ENCODE results near the gene UBA52. TPM values are rescaled to one million over a fixed set of nuclear protein-coding genes. Genes with fewer than 3 reads are reported as not detected.

UBA52 gene
- polyA plus RNA-seq, 1 donor from 2014 or later: 765 TPM

- no peaks in the 10 kb centered on the region for H3K36me3 ChIP-seq (ENCODE audit: insufficient read depth, low read length)
- H3F3A ChIP-seq (ENCODE audit: insufficient read depth, low read length, poor library complexity, severe bottlenecking): no peaks in the 10 kb centered on the region
- H3K27me3 ChIP-seq (ENCODE audit: insufficient read depth, low read depth, low read length): peaks cover 60% of the 10 kb centered on the region
- no peaks in the 10 kb centered on the region for H3K79me2 ChIP-seq (replicated peaks; ENCODE audit: insufficient read depth, low read length)
- no peaks in the 10 kb centered on the region for H4K20me1 ChIP-seq (ENCODE audit: insufficient read depth)
- H3K9ac ChIP-seq (ENCODE audit: low read length): peak overlapping the region; percentile 93
- H3K9me3 ChIP-seq (ENCODE audit: low read length): no peaks in the 10 kb centered on the region
- TF ChIP-seq MXI1 (conservative IDR thresholded peaks at IDR 0.05; ENCODE audit: poor library complexity, severe bottlenecking) (no peak), POLR2AphosphoS5 (IDR thresholded peaks at IDR 0.05) (peak; percentile 49)
- H3K4me2 ChIP-seq (ENCODE audit: low read length): peak overlapping the region; percentile 97
- no peak overlapping the region for H2AFZ ChIP-seq (ENCODE audit: low read depth, low read length)
- H3K4me3 ChIP-seq (ENCODE audit: low read length): peak overlapping the region; percentile 86
- no peak overlapping the region for H3K27ac ChIP-seq (ENCODE audit: low read length)
- no peaks in the 10 kb centered on the region for H3K9me2 ChIP-seq (ENCODE audit: insufficient read depth, low read length)
Observed at GRCh38 chr19:18611327-18612050, 39.8 kb downstream of the UBA52 start.

DNA sequence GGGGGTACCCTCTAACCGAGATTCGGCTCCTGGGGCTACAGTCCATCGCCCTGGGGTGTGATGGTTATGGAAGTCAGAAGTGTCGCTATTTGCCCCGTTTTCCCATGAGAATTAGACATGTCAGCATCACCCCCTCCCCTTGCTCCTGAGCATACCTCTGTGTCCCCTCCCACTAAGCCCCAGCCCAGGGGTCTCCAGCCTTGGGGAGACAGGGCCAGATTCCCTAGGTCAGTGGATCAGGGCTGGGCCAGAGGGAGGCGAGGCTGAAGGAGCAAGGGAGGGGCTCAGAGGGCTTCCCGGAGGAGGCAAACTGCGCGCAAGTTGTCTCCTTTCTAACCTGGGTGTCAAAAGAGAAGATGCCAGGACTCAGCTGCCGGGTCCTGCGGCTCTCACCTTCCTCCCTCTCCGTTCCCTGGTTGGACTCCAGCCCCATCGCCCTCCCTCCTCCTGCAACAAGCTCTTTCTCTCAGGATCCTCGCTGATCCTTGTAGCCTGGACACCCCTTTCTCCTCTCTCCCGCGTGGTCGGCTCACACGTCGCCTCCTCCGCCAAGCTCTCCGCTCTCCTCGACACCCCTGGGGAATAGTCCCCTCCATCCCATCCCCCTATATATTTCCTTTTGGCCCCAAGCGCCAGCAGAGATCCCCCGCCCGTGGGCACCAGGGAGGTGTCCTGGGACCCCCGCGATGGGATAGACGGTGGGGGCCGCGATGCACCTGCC, 40.6 kb downstream of the UBA52 start:
- no peaks in the 10 kb centered on the region for H3K36me3 ChIP-seq (ENCODE audit: insufficient read depth, low read length)
- no peaks in the 10 kb centered on the region for H3K79me2 ChIP-seq (replicated peaks; ENCODE audit: insufficient read depth, low read length)
- no peaks in the 10 kb centered on the region for H4K20me1 ChIP-seq (ENCODE audit: insufficient read depth)
- H3K4me2 ChIP-seq (ENCODE audit: low read length): peak overlapping the region; percentile 97
- H3K27me3 ChIP-seq (ENCODE audit: insufficient read depth, low read depth, low read length): peaks cover 55% of the 10 kb centered on the region
- H2AFZ ChIP-seq (ENCODE audit: low read depth, low read length): peak overlapping the region; percentile 80
- TF ChIP-seq TAF1 (IDR thresholded peaks at IDR 0.05; ENCODE audit: low read depth) (no peak), MXI1 (conservative IDR thresholded peaks at IDR 0.05; ENCODE audit: poor library complexity, severe bottlenecking) (no peak), REST (IDR thresholded peaks at IDR 0.05; ENCODE audit: borderline replicate concordance) (no peak), SMC3 (conservative IDR thresholded peaks at IDR 0.05; ENCODE audit: poor library complexity) (no peak), EZH2 (IDR thresholded peaks at IDR 0.05; ENCODE audit: borderline replicate concordance, insufficient read depth, low read length, poor library complexity, severe bottlenecking) (no peak)
- peak overlapping the region; percentile 86 for H3K4me3 ChIP-seq (ENCODE audit: low read length)
- no peaks in the 10 kb centered on the region for H3K9me3 ChIP-seq (ENCODE audit: low read length)
- H3K27ac ChIP-seq (ENCODE audit: low read length): peak overlapping the region; percentile 64
- H3K9me2 ChIP-seq (ENCODE audit: insufficient read depth, low read length): no peaks in the 10 kb centered on the region
- H3F3A ChIP-seq (ENCODE audit: insufficient read depth, low read length, poor library complexity, severe bottlenecking): no peaks in the 10 kb centered on the region
- peak overlapping the region; percentile 93 for H3K9ac ChIP-seq (ENCODE audit: low read length)

GRCh38 chr19:18612772-18613588, 41.3 kb downstream of the UBA52 start, which contains the start of gene TMEM59L:
TMEM59L (plus strand) TSS chr19:18612870; CDS start chr19:18612959, 89 bp downstream.
- peaks cover 47% of the 10 kb centered on the region for H3K27me3 ChIP-seq (ENCODE audit: insufficient read depth, low read depth, low read length)
- no peaks in the 10 kb centered on the region for H3F3A ChIP-seq (ENCODE audit: insufficient read depth, low read length, poor library complexity, severe bottlenecking)
- H3K79me2 ChIP-seq (replicated peaks; ENCODE audit: insufficient read depth, low read length): no peaks in the 10 kb centered on the region
- H3K9me2 ChIP-seq (ENCODE audit: insufficient read depth, low read length): no peaks in the 10 kb centered on the region
- peak; percentile 48 for TF ChIP-seq EP300 (conservative IDR thresholded peaks at IDR 0.05; ENCODE audit: poor library complexity, severe bottlenecking)
- no peak for TF ChIP-seq REST (IDR thresholded peaks at IDR 0.05; ENCODE audit: borderline replicate concordance)
- no peak for TF ChIP-seq EZH2 (IDR thresholded peaks at IDR 0.05; ENCODE audit: borderline replicate concordance, insufficient read depth, low read length, poor library complexity, severe bottlenecking)
- TF ChIP-seq TAF1 (IDR thresholded peaks at IDR 0.05; ENCODE audit: low read depth): no peak
- TF ChIP-seq POLR2AphosphoS5 (IDR thresholded peaks at IDR 0.05): peak; percentile 84
- TF ChIP-seq, protein P1, sequence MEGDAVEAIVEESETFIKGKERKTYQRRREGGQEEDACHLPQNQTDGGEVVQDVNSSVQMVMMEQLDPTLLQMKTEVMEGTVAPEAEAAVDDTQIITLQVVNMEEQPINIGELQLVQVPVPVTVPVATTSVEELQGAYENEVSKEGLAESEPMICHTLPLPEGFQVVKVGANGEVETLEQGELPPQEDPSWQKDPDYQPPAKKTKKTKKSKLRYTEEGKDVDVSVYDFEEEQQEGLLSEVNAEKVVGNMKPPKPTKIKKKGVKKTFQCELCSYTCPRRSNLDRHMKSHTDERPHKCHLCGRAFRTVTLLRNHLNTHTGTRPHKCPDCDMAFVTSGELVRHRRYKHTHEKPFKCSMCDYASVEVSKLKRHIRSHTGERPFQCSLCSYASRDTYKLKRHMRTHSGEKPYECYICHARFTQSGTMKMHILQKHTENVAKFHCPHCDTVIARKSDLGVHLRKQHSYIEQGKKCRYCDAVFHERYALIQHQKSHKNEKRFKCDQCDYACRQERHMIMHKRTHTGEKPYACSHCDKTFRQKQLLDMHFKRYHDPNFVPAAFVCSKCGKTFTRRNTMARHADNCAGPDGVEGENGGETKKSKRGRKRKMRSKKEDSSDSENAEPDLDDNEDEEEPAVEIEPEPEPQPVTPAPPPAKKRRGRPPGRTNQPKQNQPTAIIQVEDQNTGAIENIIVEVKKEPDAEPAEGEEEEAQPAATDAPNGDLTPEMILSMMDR (IDR thresholded peaks at IDR 0.05; ENCODE audit: poor library complexity, severe bottlenecking): peak; percentile 18
- TF ChIP-seq SMC3 (conservative IDR thresholded peaks at IDR 0.05; ENCODE audit: poor library complexity): peak; percentile 61
- TF ChIP-seq MXI1 (conservative IDR thresholded peaks at IDR 0.05; ENCODE audit: poor library complexity, severe bottlenecking): peak; percentile 73
- TF ChIP-seq RAD21 (conservative IDR thresholded peaks at IDR 0.05): peak; percentile 54
- H4K20me1 ChIP-seq (ENCODE audit: insufficient read depth): no peaks in the 10 kb centered on the region
- H3K4me2 ChIP-seq (ENCODE audit: low read length): peak within 1 kb of the TSS; percentile 97
- peak within 1 kb of the TSS; percentile 93 for H3K9ac ChIP-seq (ENCODE audit: low read length)
- H3K4me3 ChIP-seq (ENCODE audit: low read length): peak within 1 kb of the TSS; percentile 86
- H2AFZ ChIP-seq (ENCODE audit: low read depth, low read length): peak within 1 kb of the TSS; percentile 80
- no peaks in the 10 kb centered on the region for H3K36me3 ChIP-seq (ENCODE audit: insufficient read depth, low read length)
- H3K27ac ChIP-seq (ENCODE audit: low read length): peak within 1 kb of the TSS; percentile 64
- no peaks in the 10 kb centered on the region for H3K9me3 ChIP-seq (ENCODE audit: low read length)

All from neural cell (in vitro differentiated cells).